Liver (tissue), 9 donors: ENCODE data around the gene ZNF747. TPM values are rescaled to one million over a fixed set of nuclear protein-coding genes. Genes with fewer than 3 reads are reported as not detected.

ENCODE experiments used
- DNase-seq: peaks from one replicate; pipeline ENCODE4 v3.0.0-alpha.2; 2017; ENCODE audit warnings: low spot score
- H3K27ac ChIP-seq, 2 donors: one replicate each; pipeline ENCODE4 v1.7.0; 2013; ENCODE audit warnings: inconsistent platforms in 2 of 2, low read length in 2 of 2, control low read depth in 1 of 2, low read depth in 1 of 2, mild to moderate bottlenecking in 1 of 2
- H3K27me3 ChIP-seq, 4 donors: one replicate each; pipeline versions ENCODE4 v1.6.1 to v1.7.0; 2013; ENCODE audit warnings: low read length in 3 of 4, inconsistent platforms in 1 of 4, mild to moderate bottlenecking in 1 of 4, moderate library complexity in 1 of 4; ENCODE audit not compliant: control insufficient read depth in 4 of 4, insufficient read depth in 4 of 4
- H3K36me3 ChIP-seq, 4 donors: one replicate each; pipeline versions ENCODE4 v1.6.1 to v1.7.0; 2013; ENCODE audit warnings: low read length in 3 of 4, mild to moderate bottlenecking in 3 of 4, low read depth in 1 of 4, moderate library complexity in 1 of 4; ENCODE audit not compliant: control insufficient read depth in 4 of 4, insufficient read depth in 3 of 4
- H3K4me1 ChIP-seq, 4 donors: one replicate each; pipeline versions ENCODE4 v1.6.1 to v1.7.0; 2013; ENCODE audit warnings: low read length in 3 of 4, mild to moderate bottlenecking in 3 of 4, moderate library complexity in 1 of 4; ENCODE audit not compliant: control insufficient read depth in 4 of 4, insufficient read depth in 4 of 4
- H3K4me3 ChIP-seq, 3 donors: one replicate each; pipeline versions ENCODE4 v1.6.1 to v1.7.0; 2013; ENCODE audit warnings: low read length in 3 of 3, control low read depth in 1 of 3, low read depth in 1 of 3, mild to moderate bottlenecking in 1 of 3
- H3K9ac ChIP-seq, 2 donors: one replicate each; pipeline ENCODE4 v1.7.0; 2013; ENCODE audit warnings: low read length in 2 of 2, mild to moderate bottlenecking in 2 of 2, moderate library complexity in 2 of 2, control low read depth in 1 of 2, low read depth in 1 of 2
- H3K9me3 ChIP-seq, 4 donors: one replicate each; pipeline versions ENCODE4 v1.6.1 to v1.7.0; 2013; ENCODE audit warnings: low read length in 3 of 4; ENCODE audit not compliant: control insufficient read depth in 4 of 4
- ATF3 ChIP-seq: IDR thresholded peaks from 2 replicates; pipeline ENCODE4 v1.6.1; 2016; ENCODE audit warnings: antibody characterized with exemption
- CTCF ChIP-seq: fragments of 150-350 bp; IDR thresholded peaks from 2 replicates; pipeline ENCODE4 v1.5.1; 2017; ENCODE audit warnings: improper control_type of control experiment, low read depth, low read length; ENCODE audit not compliant: missing input control
- EGR1 ChIP-seq, 2 donors: IDR thresholded peaks; 2 replicates each; pipeline ENCODE4 v1.6.1; 2016 to 2018; ENCODE audit warnings: antibody characterized with exemption in 2 of 2, low read depth in 2 of 2
- FOXA1 ChIP-seq: IDR thresholded peaks from 2 replicates; pipeline ENCODE4 v1.6.1; 2016; ENCODE audit warnings: antibody characterized with exemption
- FOXA2 ChIP-seq: IDR thresholded peaks from 2 replicates; pipeline ENCODE4 v1.6.1; 2016; ENCODE audit warnings: antibody characterized with exemption
- GABPA ChIP-seq, 2 donors: IDR thresholded peaks in 1 of 2; conservative IDR thresholded peaks in 1 of 2; 2 replicates each; pipeline ENCODE4 v1.6.1; 2016; ENCODE audit warnings: antibody characterized with exemption in 2 of 2, mild to moderate bottlenecking in 1 of 2, moderate library complexity in 1 of 2
- HNF4A ChIP-seq, 2 donors: conservative IDR thresholded peaks; 2 replicates each; pipeline ENCODE4 v1.6.1; 2016; ENCODE audit warnings: antibody characterized with exemption in 2 of 2, mild to moderate bottlenecking in 2 of 2
- HNF4G ChIP-seq: IDR thresholded peaks from 2 replicates; pipeline ENCODE4 v1.6.1; 2016; ENCODE audit warnings: antibody characterized with exemption
- JUND ChIP-seq, 2 donors: IDR thresholded peaks; 2 replicates each; pipeline ENCODE4 v1.6.1; 2016; ENCODE audit warnings: antibody characterized with exemption in 2 of 2
- MAX ChIP-seq: IDR thresholded peaks from 2 replicates; pipeline ENCODE4 v1.6.1; 2016; ENCODE audit warnings: antibody characterized with exemption
- NR2F2 ChIP-seq: IDR thresholded peaks from 2 replicates; pipeline ENCODE4 v1.6.1; 2016; ENCODE audit warnings: antibody characterized with exemption
- RAD21 ChIP-seq, 2 donors: IDR thresholded peaks; 2 replicates each; pipeline ENCODE4 v1.6.1; 2016; ENCODE audit warnings: antibody characterized with exemption in 2 of 2, mild to moderate bottlenecking in 2 of 2
- REST ChIP-seq: IDR thresholded peaks from 2 replicates; pipeline ENCODE4 v1.6.1; 2016; ENCODE audit warnings: antibody characterized with exemption, mild to moderate bottlenecking
- RXRA ChIP-seq, 2 donors: IDR thresholded peaks; 2 replicates each; pipeline ENCODE4 v1.6.1; 2017 to 2018; ENCODE audit warnings: antibody characterized with exemption in 2 of 2, mild to moderate bottlenecking in 1 of 2
- SP1 ChIP-seq: IDR thresholded peaks from 2 replicates; pipeline ENCODE4 v1.6.1; 2018; ENCODE audit warnings: antibody characterized with exemption, mild to moderate bottlenecking
- TAF1 ChIP-seq: conservative IDR thresholded peaks from 2 replicates; pipeline ENCODE4 v1.6.1; 2016; ENCODE audit warnings: antibody characterized with exemption, mild to moderate bottlenecking
- YY1 ChIP-seq: IDR thresholded peaks from 2 replicates; pipeline ENCODE4 v1.6.1; 2016; ENCODE audit warnings: antibody characterized with exemption, mild to moderate bottlenecking
- ZBTB33 ChIP-seq: IDR thresholded peaks from 2 replicates; pipeline ENCODE4 v1.6.1; 2016; ENCODE audit warnings: antibody characterized with exemption
- whole genome bisulfite sequencing: extraction: QIAGEN DNeasy Blood & Tissue Kit; methylation state at CpG from one replicate; pipeline ENCODE4 v1.1.7; 2013; 5-methylcytosine and 5-hydroxymethylcytosine counted together
- polyA plus RNA-seq, 2 donors: library from polyadenylated mRNA; stranded (reverse) in 1 of 2; unstranded in 1 of 2; fragments of 200-250 nt in 1 of 2; fragments of >200 nt in 1 of 2; fragmentation: Nextera tagmentation in 1 of 2; extraction: Ambion mirVana in 1 of 2; gene quantifications; one replicate each; pipeline versions ENCODE4 v1.2.1 to v1.2.3, GENCODE V29; 2013 to 2015
- total RNA-seq, 2 donors: library from RNA; depleted of rRNA; stranded (reverse); fragments of >200 nt; gene quantifications; one replicate each; pipeline ENCODE4 v1.2.3, GENCODE V29; 2014
- donor health status: healthy.
- donor health status: healthy.
- donor health status: healthy.
- donor health status: healthy.
- donor health status: healthy.

The ZNF747 gene
- total and polyA plus RNA-seq, 4 donors = 3.8 to 10.5 (median 6.5) TPM

- Histone ChIP-seq H3K27ac (no peak overlapping the region), H3K27me3 (no peaks in the 10 kb centered on the region), H3K9me3 (no peaks in the 10 kb centered on the region), H3K4me3 (no peak overlapping the region), H3K36me3 (peaks cover 6 to 11% (median 8%) of the 10 kb centered on the region in 4 donors), H3K4me1 (peaks cover 2 to 11% (median 7%) of the 10 kb centered on the region in 4 donors), H3K9ac (no peak overlapping the region)
- TF ChIP-seq CTCF (no peak), SP1 (no peak), JUND (IDR thresholded peaks at IDR 0.05) (no peak), MAX (no peak), HNF4A (conservative IDR thresholded peaks at IDR 0.05) (no peak), FOXA1 (no peak), RAD21 (IDR thresholded peaks at IDR 0.05) (no peak), YY1 (no peak), GABPA (IDR thresholded peaks at IDR 0.05 in 1 of 2, conservative IDR thresholded peaks at IDR 0.05 in 1 of 2) (no peak), REST (no peak), NR2F2 (no peak), HNF4G (no peak), FOXA2 (no peak), ATF3 (no peak), TAF1 (no peak), ZBTB33 (no peak), EGR1 (IDR thresholded peaks at IDR 0.05; ENCODE audit: low read depth in 2 of 2) (no peak), RXRA (IDR thresholded peaks at IDR 0.05) (no peak)
- DNase-seq = no peak
- WGBS = 91% methylated on average over 2 of the region's 2 CpGs
These were observed 18.8 kb upstream of the ZNF747 start for GRCh38 chr16:30553393-30553899.
